Stimulated activated CD8-positive, alpha-beta memory T cell treated with anti-CD3 and anti-CD28 coated beads, Interleukin-7, amount 100 ng/mL, for 48 hours (primary cell): ENCODE measurements around the gene ANAPC13.

Experiments
- DNase-seq, 2 donors: peaks; one replicate each; pipeline ENCODE4 v3.0.0-alpha.2; 2020; ENCODE audit warnings: low read depth in 1 of 2; ENCODE audit errors: extremely low read depth in 1 of 2

Gene ANAPC13

DNA sequence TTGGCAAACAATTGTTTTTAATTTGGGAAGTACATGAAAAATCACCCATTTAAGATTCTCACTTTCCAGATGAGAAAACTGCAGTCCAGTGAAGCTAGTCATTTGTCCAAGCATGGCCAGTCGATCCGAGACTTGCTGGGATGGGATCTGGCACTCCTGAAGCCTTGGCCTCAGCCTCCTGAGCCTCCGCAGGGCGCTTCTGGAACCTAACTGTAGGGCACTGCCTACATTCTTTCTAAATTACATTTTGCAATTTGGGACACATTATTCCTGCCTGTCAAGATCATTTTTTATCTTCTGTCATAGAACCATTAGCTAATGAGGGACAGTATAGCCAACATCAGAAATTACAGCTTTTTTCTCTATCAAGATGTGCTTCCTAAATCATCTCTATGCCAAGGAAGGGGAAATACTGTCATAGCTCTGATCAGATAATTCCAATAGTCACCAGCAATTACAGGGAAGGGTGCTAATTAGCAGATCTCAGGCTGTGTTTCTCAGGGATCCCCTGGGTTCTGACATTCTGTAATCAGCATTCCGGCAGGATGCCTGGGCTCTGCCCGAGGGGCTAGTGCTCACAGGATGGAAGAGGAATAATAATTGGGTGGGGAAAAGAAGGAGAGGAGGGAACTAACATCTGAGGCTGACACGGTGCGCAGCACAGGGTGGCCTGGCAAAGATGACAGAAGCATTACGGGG lies 28.3 kb downstream of the ANAPC13 start:
- DNase-seq, result no peak

DNA sequence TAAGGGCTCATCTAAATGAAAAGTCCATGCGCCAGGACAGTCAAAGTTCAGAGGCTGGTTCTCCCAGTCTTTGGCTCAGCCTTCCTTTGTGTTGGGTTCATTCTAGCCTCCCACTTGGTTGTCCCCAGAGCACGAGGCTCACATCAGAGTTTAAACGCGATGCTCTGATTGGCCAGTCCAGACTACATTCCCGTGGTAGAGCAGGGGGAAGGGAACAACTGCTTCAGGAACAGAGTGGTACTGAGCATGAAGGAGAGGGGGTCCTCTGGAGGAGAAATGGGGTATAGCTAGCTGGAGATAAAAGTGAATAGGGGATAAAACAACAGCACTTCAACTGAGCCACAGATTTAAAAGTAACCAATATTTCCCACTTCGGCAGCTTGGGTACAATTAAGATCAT lies 32.2 kb downstream of the ANAPC13 start:
- no peak for DNase-seq

DNA sequence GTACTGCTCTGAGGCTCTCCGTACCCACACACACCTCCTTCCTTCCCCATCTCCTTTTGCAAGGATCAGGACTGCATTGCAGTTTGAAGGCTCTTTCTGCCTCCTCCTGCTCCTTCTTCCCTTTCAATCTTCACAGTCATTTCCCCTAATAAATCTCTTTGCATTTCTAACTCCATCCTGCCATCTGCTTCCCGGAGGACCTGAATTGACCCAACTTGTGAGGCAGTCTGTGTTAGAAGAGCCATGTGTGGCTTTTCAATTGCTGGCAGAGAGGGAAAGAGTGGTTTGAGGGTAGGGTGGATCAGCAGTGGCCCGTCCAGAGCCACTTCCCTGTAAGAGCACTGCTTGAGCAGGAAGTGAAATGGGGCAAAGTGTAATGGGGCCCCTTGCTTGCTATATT lies 35.8 kb downstream of the ANAPC13 start:
- DNase-seq, result no peak

DNA sequence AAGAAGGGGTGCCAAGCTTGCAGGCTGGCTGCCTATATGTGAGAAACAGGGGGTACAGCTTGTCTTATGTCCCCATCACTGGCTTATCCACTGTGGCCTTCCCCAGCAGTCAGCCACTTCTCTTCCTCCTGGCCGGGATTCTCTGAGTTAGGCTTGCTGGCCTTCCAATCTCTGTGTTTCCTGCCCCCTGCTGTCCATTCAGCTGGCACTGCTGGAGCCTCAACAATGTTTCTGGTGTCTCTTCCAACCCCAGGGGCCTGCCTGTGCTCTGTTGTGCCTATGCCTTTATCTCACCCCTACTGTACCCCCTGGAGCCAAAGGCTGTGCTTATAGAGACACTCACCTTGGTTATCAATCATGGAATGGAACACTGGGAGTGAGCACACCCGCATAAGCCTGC lies 36.5 kb downstream of the ANAPC13 start:
- DNase-seq, result no peak

DNA sequence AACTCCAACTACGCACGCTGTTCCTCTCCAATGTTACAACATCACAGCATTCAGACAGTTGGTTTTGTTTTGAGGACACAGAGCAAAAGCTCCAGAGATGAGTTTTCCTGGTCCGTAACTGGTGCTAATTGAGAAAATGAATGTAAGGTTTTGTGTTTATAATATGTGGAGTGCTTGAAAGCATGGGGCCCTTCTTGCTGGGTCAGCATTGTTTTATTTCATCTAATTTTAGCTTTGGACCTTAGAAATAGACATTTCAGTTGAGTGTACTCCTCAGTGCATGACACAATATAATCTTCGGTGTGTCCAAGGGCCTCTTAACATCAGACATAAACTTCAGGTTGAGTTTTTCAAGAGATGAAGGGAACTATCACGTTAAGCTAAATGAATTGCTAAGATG lies 37.1 kb downstream of the ANAPC13 start:
- no peak for DNase-seq

- DNase-seq, result no peak
Observed at GRCh38 chr3:134447351-134447750, 38.4 kb downstream of the ANAPC13 start.

- no peak for DNase-seq
Observed at GRCh38 chr3:134446800-134447199, 39.0 kb downstream of the ANAPC13 start.

- no peak for DNase-seq
Observed at GRCh38 chr3:134445636-134446035, 40.1 kb downstream of the ANAPC13 start.

GRCh38 chr3:134445095-134445494 lies 40.7 kb downstream of the ANAPC13 start:
- no peak for DNase-seq

DNA sequence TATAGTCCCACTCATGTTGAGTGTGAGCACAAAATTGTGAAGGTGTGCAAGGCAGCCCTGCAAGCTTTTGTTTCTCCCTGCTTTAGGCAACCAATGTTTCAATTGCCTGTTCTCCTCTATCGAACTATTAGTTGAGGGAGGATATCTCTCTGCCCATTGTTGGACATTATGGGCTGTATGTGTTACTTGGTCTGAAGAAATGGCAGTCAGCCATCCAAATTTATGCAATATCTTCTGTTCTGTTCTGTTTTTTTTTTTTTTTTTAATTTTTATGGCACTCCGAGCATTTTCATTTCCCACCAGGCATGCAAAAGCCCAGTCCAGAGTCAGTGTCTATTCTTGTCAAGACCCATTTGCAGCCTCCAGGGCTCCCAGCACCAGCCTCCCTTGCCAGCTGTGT lies 44.0 kb downstream of the ANAPC13 start:
- no peak for DNase-seq

DNA sequence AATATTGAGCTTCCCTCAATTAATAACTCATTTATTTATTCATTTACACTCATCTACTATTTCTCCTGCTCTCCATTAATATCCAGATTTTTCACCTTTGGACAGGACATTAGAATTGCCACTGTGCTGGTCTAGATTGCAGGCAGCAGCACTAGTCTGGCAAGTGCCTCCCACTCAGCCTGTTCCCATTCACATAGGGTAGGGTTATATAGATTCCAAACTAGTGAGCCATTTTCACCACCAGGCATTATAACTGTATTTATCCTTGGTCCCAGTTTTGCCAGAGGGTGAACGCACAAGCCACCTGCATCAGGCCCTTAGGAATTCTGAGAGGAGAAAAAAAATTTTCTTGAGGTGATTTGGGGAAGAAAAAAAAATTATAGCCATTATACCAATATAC lies 44.5 kb downstream of the ANAPC13 start:
- no peak for DNase-seq

DNA sequence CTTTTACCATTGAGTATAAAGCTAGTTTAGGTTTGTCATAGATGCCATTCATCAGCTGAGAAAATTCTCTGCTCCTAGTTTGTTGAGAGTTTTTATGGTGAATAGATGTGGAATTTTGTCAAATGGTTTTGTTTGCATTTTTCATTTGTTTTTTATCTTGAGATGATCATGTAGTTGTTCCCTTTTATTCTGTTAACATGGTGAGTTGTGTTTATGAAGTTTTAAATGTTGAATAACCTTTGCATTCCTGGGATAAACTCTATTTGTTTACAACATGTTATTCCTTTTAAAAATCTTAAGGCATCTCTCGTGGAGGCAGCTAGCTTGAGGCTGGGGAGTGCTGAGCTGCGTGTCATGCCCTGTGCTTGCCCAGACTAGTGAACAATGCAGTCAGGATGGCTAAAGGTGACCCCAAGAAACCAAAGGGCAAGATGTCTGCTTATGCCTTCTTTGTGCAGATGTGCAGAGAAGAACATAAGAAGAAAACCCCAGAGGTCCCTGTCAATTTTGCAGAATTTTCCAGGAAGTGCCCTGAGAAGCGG lies 48.5 kb downstream of the ANAPC13 start:
- no peak for DNase-seq

- no peak for DNase-seq
Observed at GRCh38 chr3:134432236-134432635, 53.5 kb downstream of the ANAPC13 start.

GRCh38 chr3:134430950-134431445 lies 54.8 kb downstream of the ANAPC13 start:
- DNase-seq, result no peak

DNA sequence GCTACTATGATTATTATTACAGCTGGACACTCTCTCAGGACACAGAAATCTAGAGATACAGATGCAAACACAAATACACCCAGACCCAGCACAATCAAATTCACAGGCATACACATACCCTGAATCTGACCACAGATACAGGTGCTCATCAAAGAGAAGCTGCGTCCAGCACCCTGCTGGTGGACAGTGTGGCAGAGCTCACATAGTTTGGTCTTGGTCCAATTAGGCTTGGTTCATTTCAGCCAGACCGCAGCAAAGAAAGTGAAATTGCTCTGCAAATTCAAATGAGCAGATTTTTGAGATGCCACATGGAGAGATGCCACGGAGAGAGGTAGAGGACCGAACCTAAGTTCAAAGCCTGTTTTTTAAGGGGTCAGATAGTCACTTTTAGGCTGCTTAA lies 55.6 kb downstream of the ANAPC13 start:
- no peak for DNase-seq

DNA sequence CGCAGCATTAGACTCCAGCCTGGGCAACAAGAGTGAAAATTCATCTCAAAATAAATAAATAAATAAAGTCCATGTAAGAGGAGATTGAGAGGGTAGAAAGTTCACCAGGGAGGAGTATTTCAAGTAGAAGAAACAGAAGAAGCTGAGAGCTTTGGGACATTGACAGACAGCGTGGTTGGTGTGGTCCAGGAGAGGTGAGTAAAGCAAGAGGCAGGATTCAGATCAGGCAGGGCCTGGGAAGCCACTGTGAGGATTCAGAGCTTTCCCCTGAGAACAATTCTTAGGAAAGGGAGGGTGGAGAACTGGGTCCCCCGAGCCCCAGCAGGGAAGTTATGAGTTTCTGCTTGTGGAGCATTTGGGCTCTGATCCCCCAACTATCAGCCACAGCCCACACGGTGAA lies 57.4 kb downstream of the ANAPC13 start:
- no peak for DNase-seq
